ENCODE measurements around the gene DMKN.

DMKN gene

DNA sequence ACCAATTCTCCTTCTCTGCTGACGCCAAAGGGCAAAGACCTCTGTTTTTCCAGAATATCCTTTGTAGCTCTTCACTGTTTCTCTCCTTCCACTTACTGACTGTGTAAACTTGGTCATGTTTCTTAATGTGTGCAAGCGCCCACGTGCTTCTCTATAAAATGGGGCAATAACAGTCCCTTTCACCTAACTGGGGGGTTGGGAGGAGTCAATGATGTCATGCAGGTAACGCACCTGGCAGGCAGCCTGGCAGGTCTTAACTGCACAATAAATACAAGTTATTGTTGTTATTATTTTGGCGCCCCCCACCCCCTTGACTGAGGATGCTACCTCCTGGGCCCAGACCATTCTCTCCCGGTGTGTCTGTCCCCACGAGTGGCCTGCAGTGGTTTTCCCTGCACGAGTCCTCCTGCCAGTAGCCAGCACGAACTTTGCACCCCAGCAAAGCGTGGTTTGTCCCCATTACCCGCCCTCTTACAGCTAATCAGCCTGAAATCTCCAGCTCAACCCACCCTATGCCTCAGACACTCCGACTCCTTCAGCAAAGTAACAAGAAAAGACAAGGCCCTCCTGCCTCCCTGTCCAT, 9.4 kb upstream of the DMKN start:
- H3K4me3 Mint-ChIP-seq = no peak overlapping the region
- ATAC-seq (ENCODE audit: low read depth) (no peak), DNase-seq (ENCODE audit: low spot score in 2 of 2) (no peak)
- peaks cover 3% of the 10 kb centered on the region for H3K4me1 Mint-ChIP-seq
- no peak overlapping the region for H3K27ac Mint-ChIP-seq
- H3K9me3 Mint-ChIP-seq = no peaks in the 10 kb centered on the region
- peaks cover 32% of the 10 kb centered on the region for H3K27me3 Mint-ChIP-seq
- no peaks in the 10 kb centered on the region for H3K36me3 Mint-ChIP-seq

DNA sequence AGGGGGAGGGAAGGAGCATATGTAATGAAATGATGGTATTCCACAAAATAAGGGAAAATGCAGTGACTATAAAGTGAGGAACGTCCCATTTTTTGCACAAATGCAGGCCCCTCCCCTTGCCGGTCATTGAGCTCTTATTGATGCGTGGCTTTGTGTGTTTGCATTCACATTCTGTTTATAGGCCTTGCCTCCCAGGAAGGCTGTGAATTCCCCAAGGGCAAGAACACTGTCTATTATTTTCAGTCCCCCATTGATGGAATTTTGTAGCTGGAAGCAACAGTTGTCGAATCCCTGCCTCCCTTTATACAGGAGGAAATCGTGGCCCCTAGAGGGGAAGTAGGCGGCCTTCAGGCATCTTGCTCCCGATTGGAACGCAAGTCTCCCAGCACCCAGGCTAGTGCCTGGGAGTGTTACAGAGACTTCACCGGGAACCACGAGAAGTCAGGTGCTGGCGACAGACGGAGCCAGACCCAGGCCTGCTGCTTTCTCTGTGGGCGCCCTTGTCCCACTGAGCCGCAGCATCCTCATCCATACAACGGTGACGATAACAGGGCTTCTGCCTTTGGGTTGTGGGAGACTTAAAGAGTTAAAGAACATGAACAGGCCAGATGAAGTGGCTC, 7.8 kb upstream of the DMKN start:
- Mint-ChIP-seq H3K4me3 (no peak overlapping the region), H3K4me1 (peaks cover 3% of the 10 kb centered on the region), H3K36me3 (no peaks in the 10 kb centered on the region), H3K9me3 (no peaks in the 10 kb centered on the region), H3K27ac (no peak overlapping the region), H3K27me3 (peaks cover 23% of the 10 kb centered on the region)
- ATAC-seq (ENCODE audit: low read depth) = no peak
- no peak for DNase-seq (ENCODE audit: low spot score in 2 of 2)

DNA sequence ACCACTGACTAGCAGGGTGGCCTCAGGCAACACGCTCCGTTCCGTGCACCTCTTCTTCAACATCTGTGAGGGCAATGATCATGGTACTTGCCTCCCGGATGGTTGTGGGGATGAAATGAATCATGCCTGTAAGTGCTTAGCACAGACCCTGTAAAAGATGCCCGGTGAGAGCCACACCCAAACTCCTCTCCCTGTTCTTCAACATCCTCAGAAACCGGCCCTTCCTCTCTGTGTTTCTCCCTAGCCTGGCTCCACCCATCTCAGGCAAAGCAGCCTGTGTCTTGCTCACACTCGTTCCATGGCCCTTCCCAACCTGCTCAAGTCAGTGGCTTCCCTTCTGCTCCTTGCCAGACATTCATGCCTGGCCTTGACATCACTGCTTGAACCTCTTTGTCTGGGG, 5.8 kb upstream of the DMKN start:
- H3K27ac Mint-ChIP-seq = no peak overlapping the region
- peaks cover 23% of the 10 kb centered on the region for H3K27me3 Mint-ChIP-seq
- no peak overlapping the region for H3K4me3 Mint-ChIP-seq
- H3K4me1 Mint-ChIP-seq = peaks cover 6% of the 10 kb centered on the region
- no peaks in the 10 kb centered on the region for H3K9me3 Mint-ChIP-seq
- no peak for ATAC-seq (ENCODE audit: low read depth)
- no peak for DNase-seq (ENCODE audit: low spot score in 2 of 2)
- no peaks in the 10 kb centered on the region for H3K36me3 Mint-ChIP-seq

DNA sequence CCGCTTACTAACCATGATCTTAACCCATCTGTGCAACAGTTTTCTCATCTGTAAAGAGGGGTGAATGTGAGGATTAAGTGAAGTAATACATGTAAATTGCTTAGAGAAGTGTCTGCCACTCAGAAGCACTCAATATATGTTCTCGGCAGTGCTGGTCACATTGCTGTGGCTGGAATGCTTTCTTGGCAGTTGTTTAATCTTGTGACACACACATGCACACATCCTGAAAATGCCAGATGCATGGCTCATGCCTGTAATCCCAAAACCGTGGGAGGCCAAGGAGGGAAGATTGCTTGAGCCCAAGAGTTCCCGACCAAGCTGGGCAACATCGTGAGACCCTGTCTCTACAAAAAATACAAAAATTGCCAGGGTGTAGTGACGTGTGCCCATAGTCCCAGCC, 4.9 kb upstream of the DMKN start:
- Mint-ChIP-seq H3K27ac (no peak overlapping the region), H3K36me3 (no peaks in the 10 kb centered on the region), H3K9me3 (no peaks in the 10 kb centered on the region), H3K4me1 (peaks cover 6% of the 10 kb centered on the region), H3K27me3 (peaks cover 25% of the 10 kb centered on the region), H3K4me3 (no peak overlapping the region)
- ATAC-seq (ENCODE audit: low read depth) = no peak
- no peak for DNase-seq (ENCODE audit: low spot score in 2 of 2)

DNA sequence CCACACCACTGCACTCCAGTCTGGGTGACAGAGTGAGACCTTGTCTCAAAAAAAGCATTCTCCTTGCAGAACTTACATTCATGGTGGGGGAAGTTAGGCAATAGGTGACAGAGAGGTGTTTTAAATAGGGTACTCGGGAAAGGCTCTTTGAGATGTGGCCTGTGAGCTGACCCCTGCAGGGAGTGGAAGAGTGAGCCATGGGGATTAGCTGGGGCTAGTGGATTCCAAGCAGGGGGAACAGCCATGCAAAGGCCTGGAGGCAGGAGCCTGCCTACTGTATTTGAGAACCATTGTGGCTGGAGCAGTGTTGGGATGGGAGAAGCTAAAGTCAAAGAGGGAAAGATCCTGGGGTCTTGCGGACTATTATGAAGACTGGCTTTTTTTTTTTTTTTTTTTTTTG, 3.9 kb upstream of the DMKN start:
- DNase-seq (ENCODE audit: low spot score in 2 of 2) = no peak
- H3K4me3 Mint-ChIP-seq = no peak overlapping the region
- H3K27me3 Mint-ChIP-seq = peaks cover 27% of the 10 kb centered on the region
- no peak for ATAC-seq (ENCODE audit: low read depth)
- no peak overlapping the region for H3K27ac Mint-ChIP-seq
- H3K4me1 Mint-ChIP-seq = peaks cover 6% of the 10 kb centered on the region
- no peaks in the 10 kb centered on the region for H3K36me3 Mint-ChIP-seq
- no peaks in the 10 kb centered on the region for H3K9me3 Mint-ChIP-seq

DNA sequence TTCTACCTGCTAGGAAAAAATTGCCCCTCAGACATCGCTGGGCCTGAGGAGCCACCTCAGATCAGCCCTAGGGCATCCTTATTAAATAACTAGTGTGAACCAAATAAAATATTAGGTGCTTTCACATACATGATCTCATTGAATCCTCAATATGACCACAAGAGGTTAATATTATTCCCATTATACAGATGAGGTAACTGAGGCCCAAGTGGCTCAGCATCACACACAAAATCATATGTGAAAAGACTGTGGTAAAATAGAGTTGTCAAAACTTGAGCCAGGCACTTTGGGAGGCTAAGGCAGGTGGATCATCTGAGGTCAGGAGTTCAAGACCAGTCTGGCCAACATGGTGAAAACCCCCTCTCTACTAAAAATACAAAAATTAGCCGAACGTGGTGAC, 2.9 kb upstream of the DMKN start:
- Mint-ChIP-seq H3K27me3 (peaks cover 29% of the 10 kb centered on the region), H3K9me3 (no peaks in the 10 kb centered on the region), H3K4me1 (peaks cover 6% of the 10 kb centered on the region), H3K4me3 (no peak overlapping the region), H3K27ac (no peak overlapping the region), H3K36me3 (no peaks in the 10 kb centered on the region)
- no peak for DNase-seq (ENCODE audit: low spot score in 2 of 2)
- no peak for ATAC-seq (ENCODE audit: low read depth)

DNA sequence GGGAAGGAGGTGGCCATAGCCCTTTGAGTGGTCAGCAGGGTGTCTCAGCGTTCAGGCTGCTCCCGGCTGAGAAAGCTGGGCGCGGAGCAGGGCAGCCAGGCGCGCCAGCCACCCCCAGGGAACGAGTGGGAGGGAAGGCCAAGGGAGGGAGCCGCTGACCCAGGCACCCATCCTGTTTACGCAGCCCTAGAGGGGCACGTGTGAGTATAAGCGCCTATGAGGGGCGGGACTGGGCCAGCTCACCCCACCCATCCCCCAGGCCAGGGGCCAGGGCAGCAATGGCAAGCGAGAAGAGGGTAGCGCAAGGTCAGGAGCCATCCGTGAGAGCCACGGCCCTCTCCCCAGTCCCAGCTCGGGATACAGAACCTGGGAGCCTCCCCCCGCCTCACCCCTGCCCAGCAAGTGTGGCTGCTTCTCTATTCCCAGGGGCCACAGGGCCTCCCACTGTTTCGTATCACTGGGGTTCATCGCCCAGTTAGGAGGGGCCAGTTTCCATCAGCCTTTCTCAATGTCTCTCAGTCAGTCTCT, 897 bp upstream of the DMKN start:
- H3K27me3 Mint-ChIP-seq = peaks cover 26% of the 10 kb centered on the region
- H3K36me3 Mint-ChIP-seq = no peaks in the 10 kb centered on the region
- no peak overlapping the region for H3K4me3 Mint-ChIP-seq
- ATAC-seq (ENCODE audit: low read depth) (no peak), DNase-seq (ENCODE audit: low spot score in 2 of 2) (no peak)
- H3K4me1 Mint-ChIP-seq = peaks cover 13% of the 10 kb centered on the region
- H3K9me3 Mint-ChIP-seq = no peaks in the 10 kb centered on the region
- H3K27ac Mint-ChIP-seq = no peak overlapping the region

DNA sequence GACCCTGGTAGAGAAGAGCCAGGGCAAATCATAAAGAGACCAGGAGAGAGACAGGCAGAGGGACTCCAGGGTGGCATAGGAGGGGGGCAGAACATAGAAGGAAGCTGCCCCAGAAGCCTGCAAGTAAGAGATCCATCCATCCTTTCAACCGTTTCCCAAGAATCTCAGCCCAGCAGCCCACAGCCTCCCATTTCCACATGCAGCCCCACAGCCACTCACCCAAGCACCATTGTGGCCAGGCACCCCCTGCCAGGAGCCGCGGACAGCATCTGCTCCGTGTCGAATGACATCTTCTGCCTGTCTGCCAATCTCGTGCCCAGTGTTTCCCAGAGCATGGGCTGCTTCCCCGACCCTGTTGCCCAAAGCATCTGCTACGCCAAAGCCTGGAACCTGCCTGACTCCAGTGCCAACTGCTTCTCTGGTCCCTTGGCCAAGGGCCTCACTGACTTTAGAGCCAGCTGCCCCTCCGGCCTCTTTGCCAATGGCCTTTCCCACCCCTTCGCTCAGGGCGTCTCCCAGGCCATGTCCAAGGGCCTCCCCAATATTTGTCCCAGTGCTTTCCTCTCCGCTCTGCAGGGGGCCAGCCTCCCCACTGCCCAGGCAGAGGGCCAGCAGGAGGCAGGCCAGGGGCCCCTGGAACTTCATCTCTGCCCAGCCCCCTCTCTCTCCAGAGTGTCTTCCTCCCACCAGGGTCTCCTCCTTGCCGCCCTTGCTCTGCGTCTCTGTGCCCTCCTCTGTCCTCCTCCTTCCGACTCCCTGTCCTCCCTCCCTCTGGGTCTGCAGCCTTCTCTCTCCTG, 420 bp downstream of the DMKN start:
- H3K4me3 Mint-ChIP-seq = no peak overlapping the region

DNA sequence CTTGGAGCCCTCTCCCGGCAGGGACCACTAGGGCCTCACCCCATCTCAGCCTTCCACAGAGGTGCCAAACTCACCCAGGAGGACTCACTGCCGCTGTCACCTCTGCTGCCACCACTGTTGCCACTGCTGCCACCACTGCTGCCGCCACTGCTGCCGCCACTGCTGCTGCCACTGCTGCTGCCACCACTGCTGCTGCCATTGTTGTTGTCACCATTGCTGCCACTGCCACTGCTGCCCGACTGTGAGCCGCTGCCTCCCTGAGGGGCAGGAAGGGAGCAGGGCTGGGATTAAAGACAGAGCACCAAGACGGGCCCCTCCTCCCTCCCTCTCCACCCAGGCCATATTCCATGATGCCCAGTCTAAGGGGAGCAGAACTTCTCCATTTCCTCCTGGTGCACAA, 2.1 kb downstream of the DMKN start:
- Mint-ChIP-seq H3K4me1 (peaks cover 15% of the 10 kb centered on the region), H3K9me3 (no peaks in the 10 kb centered on the region), H3K36me3 (no peaks in the 10 kb centered on the region), H3K27me3 (peaks cover 18% of the 10 kb centered on the region), H3K27ac (no peak overlapping the region), H3K4me3 (no peak overlapping the region)
- DNase-seq (ENCODE audit: low spot score in 2 of 2) (no peak), ATAC-seq (ENCODE audit: low read depth) (no peak)

More for the DNA sequence above, 420 bp downstream of the DMKN start:
- H3K9me3 Mint-ChIP-seq = no peaks in the 10 kb centered on the region
- H3K27me3 Mint-ChIP-seq = peaks cover 20% of the 10 kb centered on the region
- ATAC-seq (ENCODE audit: low read depth) (no peak), DNase-seq (ENCODE audit: low spot score in 2 of 2) (no peak)
- H3K27ac Mint-ChIP-seq = no peak overlapping the region
- H3K4me1 Mint-ChIP-seq = peaks cover 15% of the 10 kb centered on the region
- H3K36me3 Mint-ChIP-seq = no peaks in the 10 kb centered on the region

DNA sequence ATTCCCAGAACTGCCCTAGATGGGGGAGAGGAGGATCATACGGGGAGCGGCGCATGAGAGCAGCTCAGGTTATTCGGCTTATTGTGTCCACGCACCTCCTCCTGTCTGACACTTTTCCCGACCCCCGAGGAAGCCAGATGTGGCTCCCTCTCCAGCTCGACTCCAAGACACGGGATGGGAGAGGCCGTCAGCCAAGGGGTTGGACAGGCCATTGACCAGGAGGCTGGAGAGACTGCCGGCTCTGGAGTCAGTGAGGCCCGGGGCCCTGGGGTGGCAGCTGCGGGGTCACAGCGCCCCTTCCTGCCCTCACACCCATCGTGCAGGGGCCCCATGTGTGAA, 2.9 kb downstream of the DMKN start:
- H3K27me3 Mint-ChIP-seq = peaks cover 22% of the 10 kb centered on the region
- no peak for ATAC-seq (ENCODE audit: low read depth)
- no peaks in the 10 kb centered on the region for H3K9me3 Mint-ChIP-seq
- no peaks in the 10 kb centered on the region for H3K36me3 Mint-ChIP-seq
- peak overlapping the region; percentile 79 for H3K4me3 Mint-ChIP-seq
- peaks cover 15% of the 10 kb centered on the region for H3K4me1 Mint-ChIP-seq
- no peak for DNase-seq (ENCODE audit: low spot score in 2 of 2)
- peak overlapping the region; percentile 56 for H3K27ac Mint-ChIP-seq

DNA sequence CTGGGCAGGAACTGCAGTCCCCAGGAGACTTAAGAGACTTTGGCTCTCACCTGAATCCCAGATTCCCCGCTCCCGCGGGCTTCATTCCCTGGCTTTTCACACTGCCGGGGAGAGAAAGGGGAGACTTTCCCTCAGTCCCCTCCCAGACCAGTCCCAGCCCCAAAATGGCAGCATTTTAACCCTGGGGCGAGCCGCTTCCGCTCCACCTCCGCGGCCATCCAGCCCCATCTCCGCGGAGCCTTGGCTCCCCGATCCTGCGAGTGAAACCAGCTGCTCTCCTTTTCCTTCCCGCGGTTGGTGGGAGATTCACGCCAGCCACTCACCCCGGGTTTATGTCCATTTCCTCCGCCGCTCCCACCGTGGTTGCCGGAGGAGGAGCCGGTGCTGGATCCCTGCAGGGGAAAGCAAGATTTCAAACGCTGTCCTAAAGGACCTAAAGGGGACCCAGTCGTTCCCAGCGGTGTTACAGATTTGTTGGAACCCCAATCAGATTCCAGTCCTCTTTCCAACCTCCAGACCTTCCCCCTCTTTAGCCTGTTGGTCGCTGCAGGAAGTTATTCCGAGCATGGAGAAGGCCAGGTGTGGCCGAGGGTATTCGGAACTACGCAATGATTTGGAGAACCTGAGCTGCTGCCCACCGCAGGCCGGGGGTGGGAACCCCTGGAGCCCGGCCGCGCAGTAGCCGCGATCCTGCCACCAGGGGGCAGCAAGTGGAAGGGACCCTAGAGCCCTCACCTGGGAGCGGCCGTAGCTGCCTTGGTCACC, 3.4 kb downstream of the DMKN start:
- Mint-ChIP-seq H3K27ac (peak overlapping the region; percentile 56), H3K27me3 (peaks cover 22% of the 10 kb centered on the region), H3K36me3 (no peaks in the 10 kb centered on the region), H3K4me1 (peaks cover 15% of the 10 kb centered on the region), H3K9me3 (no peaks in the 10 kb centered on the region), H3K4me3 (peak overlapping the region; percentile 79)
- ATAC-seq (ENCODE audit: low read depth) (peak; percentile 83), DNase-seq (ENCODE audit: low spot score in 2 of 2) (peak; percentile 74 to 86)

DNA sequence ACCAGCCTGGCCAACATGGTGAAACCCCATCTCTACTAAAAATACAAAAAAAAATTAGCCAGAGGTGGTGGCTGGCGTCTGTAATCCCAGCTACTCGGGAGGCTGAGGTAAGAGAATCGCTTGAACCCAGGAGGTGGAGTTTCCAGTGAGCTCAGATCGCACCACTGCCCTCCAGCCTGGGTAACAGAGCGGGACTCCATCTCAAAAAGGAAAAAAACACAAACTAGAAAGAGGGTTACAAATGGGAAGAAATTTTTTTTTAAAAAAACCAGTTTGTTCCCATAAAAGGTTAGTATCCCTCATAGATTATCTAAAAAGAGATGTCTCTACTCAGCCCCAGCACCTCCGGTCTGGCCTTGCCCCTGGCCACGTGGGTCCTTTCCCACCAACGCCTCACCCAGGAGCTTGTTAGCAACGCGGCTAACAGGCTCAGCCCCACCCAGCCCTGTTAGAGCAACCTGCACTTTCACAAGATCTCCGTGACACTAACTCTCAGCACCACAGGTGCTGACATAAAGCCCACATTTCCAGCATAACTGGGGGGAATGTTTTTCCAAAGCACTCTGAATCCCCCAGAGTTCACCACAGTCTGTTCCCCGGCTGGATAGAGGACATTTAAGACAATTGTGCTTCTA, 4.3 kb downstream of the DMKN start:
- Mint-ChIP-seq H3K27me3 (peaks cover 19% of the 10 kb centered on the region), H3K4me1 (peaks cover 12% of the 10 kb centered on the region), H3K27ac (no peak overlapping the region), H3K36me3 (no peaks in the 10 kb centered on the region), H3K9me3 (no peaks in the 10 kb centered on the region), H3K4me3 (peak overlapping the region; percentile 79)
- DNase-seq (ENCODE audit: low spot score in 2 of 2) (no peak), ATAC-seq (ENCODE audit: low read depth) (peak; percentile 65)

DNA sequence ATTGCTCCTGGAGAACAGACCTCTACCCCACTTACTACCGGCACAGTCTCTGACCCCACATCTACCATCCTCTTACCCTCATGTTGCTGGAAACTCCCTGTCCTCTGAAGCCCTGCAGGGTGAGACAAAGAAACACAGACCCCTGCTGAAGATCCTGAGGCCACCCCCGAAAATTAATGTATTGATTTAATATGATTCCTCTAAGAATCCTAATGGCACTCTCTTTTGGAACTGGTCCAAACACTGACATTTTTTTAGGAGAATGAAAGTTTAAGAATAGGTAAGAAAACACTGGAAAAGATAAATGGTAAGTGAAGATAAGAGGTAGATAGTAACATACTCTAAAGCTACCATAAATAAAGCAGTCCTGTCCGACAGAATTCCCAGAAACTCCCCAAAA, 5.3 kb downstream of the DMKN start:
- H3K9me3 Mint-ChIP-seq = no peaks in the 10 kb centered on the region
- no peak for ATAC-seq (ENCODE audit: low read depth)
- no peak overlapping the region for H3K27ac Mint-ChIP-seq
- H3K4me3 Mint-ChIP-seq = no peak overlapping the region
- no peak for DNase-seq (ENCODE audit: low spot score in 2 of 2)
- peaks cover 12% of the 10 kb centered on the region for H3K4me1 Mint-ChIP-seq
- H3K27me3 Mint-ChIP-seq = peaks cover 17% of the 10 kb centered on the region
- H3K36me3 Mint-ChIP-seq = no peaks in the 10 kb centered on the region

DNA sequence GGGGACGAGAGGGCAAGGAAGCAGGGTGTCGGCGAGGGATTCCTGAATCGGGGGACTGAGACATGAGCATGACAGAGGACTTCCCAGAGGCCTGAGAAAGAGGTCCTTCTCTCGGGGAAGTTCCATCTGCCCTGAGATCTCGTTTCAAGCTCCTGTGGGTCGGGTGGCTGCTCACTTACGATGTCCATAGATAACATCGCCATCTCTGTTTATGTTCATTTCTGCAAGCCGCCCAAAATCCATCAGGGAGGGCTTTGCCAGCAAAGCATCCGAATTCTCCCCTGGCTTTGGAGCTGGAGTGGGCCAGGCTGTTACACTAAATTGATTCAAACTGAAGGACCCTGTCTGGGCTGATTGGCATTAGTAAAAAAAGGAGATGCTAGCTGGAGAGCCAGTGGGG, 5.9 kb downstream of the DMKN start:
- Mint-ChIP-seq H3K4me1 (peaks cover 12% of the 10 kb centered on the region), H3K4me3 (no peak overlapping the region), H3K27me3 (peaks cover 16% of the 10 kb centered on the region), H3K36me3 (no peaks in the 10 kb centered on the region), H3K9me3 (no peaks in the 10 kb centered on the region), H3K27ac (no peak overlapping the region)
- ATAC-seq (ENCODE audit: low read depth) (no peak), DNase-seq (ENCODE audit: low spot score in 2 of 2) (no peak)

Measured in memory B cell (primary cell).